ENCODE results near the gene SYCE1.

The SYCE1 gene

GRCh38 chr10:133526957-133527588 lies 38.3 kb downstream of the SYCE1 start, which contains the start of gene CYP2E1:
TSS of gene CYP2E1 (plus strand) at chr10:133527363. CDS start at chr10:133527396, 33 bp downstream.
- Histone ChIP-seq H3K4me3 (replicated peaks; ENCODE audit: insufficient read depth, low read length) (no peak within 1 kb of the TSS), H3K27me3 (ENCODE audit: insufficient read depth, poor library complexity, severe bottlenecking) (no peaks in the 10 kb centered on the region), H3K27ac (replicated peaks) (peak within 1 kb of the TSS; percentile 81)
- no peak for DNase-seq (ENCODE audit: low read depth in 1 of 2, low spot score in 1 of 2)
- TF ChIP-seq SPI1 (IDR thresholded peaks at IDR 0.05; ENCODE audit: borderline replicate concordance, low read depth) (no peak), POLR2AphosphoS5 (IDR thresholded peaks at IDR 0.05; ENCODE audit: low read depth) (no peak), CTCF (IDR thresholded peaks at IDR 0.05; ENCODE audit: insufficient read depth, low read length) (no peak)

- no peak for DNase-seq (ENCODE audit: low read depth in 1 of 2, low spot score in 1 of 2)
- TF ChIP-seq POLR2AphosphoS5 (IDR thresholded peaks at IDR 0.05; ENCODE audit: low read depth) = no peak
- no peak for TF ChIP-seq CTCF (IDR thresholded peaks at IDR 0.05; ENCODE audit: insufficient read depth, low read length)
- TF ChIP-seq REST (IDR thresholded peaks at IDR 0.05; ENCODE audit: insufficient replicate concordance, low read depth) = no peak
- no peak for TF ChIP-seq SPI1 (IDR thresholded peaks at IDR 0.05; ENCODE audit: borderline replicate concordance, low read depth)
- no peak for TF ChIP-seq GABPA (IDR thresholded peaks at IDR 0.05; ENCODE audit: low read depth)
- H3K27ac ChIP-seq (replicated peaks) = no peak overlapping the region
- no peak overlapping the region for H3K4me3 ChIP-seq (replicated peaks; ENCODE audit: insufficient read depth, low read length)
- no peaks in the 10 kb centered on the region for H3K27me3 ChIP-seq (ENCODE audit: insufficient read depth, poor library complexity, severe bottlenecking)
Measured at GRCh38 chr10:133525444-133525843, 39.9 kb downstream of the SYCE1 start.

GRCh38 chr10:133523631-133524203 lies 41.7 kb downstream of the SYCE1 start:
- no peak overlapping the region for H3K4me3 ChIP-seq (replicated peaks; ENCODE audit: insufficient read depth, low read length)
- no peak for DNase-seq (ENCODE audit: low read depth in 1 of 2, low spot score in 1 of 2)
- no peak overlapping the region for H3K27ac ChIP-seq (replicated peaks)
- no peaks in the 10 kb centered on the region for H3K27me3 ChIP-seq (ENCODE audit: insufficient read depth, poor library complexity, severe bottlenecking)
- TF ChIP-seq CTCF (IDR thresholded peaks at IDR 0.05; ENCODE audit: insufficient read depth, low read length) (no peak), REST (IDR thresholded peaks at IDR 0.05; ENCODE audit: insufficient replicate concordance, low read depth) (no peak), POLR2AphosphoS5 (IDR thresholded peaks at IDR 0.05; ENCODE audit: low read depth) (no peak), SPI1 (IDR thresholded peaks at IDR 0.05; ENCODE audit: borderline replicate concordance, low read depth) (no peak), GABPA (IDR thresholded peaks at IDR 0.05; ENCODE audit: low read depth) (no peak)

All from HL-60 (cell line).